Measurements from ENCODE around the gene ZXDC.

The ZXDC gene

DNA sequence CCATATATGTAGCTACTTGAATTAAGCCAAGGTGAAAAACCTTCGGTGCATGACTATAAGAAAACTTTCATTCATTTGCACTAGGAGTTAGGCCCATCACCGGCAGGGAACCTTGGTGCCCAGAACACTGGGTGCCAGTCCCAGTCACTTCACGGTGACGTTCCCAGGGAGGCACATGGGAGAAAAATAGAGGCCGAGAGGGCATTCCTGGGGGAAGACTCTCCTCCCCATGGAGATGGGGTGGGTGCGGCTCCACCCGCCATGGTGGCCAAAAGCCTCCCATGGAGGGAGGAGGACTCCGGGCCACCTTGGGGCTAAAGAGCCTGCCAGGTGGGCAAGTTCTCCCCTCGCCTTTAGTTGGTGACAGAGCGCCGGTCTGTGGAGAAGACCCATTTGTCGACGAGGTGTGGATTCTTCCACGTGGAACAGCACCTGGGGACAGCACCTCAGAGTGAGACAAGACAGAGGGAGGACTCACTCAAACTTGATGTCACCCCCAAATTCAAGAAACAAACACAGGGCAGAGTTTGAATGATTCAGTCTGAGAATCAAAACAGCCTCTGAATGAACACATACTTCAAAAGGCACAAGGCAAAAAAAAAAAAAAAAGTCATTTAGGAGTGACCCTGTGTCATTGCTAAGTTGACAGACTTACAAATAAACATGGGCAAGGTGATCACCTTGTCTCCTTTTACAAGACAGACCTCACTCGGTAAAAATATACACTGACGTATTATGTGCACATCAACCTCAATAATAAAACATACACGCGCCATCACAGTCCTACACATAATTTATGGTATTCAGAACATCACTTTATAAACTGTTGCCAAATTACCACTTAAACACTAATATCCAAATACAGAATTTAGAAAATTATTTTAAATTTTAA is 38.6 kb downstream of the ZXDC start:
- no peak for DNase-seq (ENCODE audit: low read depth in 2 of 2)

DNA sequence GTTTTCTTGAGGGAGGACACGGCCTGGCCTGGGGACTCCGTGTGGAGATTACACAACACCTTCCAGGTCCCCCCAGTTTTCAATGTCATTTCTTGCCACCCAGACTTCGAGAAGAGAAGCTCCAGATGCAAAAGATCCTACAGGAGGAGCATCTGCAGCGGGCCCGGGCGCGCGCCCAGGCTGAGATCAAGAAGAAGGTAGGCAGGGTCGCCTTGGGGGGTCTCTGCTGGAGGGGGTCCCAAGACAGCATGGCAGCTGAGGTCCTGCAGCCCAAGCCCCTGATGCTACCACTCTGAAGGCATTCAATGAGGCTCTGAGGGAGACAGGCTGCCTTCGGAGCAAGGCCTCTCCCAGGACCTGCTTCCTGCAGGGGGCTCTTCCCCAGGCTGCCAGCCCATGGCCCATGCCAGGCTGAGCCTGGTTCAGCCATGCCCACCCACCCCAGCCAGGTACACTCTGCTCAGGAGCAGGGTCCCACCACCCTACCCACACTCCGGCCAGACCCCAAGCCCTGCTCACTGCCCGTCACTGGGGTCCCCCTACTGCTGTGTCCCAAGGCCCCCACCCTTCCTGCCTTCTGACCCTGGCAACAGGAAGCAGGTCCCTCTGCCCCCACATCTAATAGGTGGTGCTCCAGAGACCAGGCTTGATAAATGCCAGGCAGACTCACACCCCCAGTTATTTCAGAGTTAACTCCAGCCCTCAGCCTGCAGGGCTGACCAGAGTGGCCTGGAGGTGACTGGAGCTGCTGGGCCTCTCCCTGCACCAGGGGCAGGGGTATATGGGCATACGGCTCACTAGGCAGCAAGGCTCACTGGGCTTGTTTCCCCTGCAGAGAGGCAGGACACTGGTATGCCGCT is 40.0 kb downstream of the ZXDC start:
- DNase-seq (ENCODE audit: low read depth in 2 of 2) = no peak

- DNase-seq (ENCODE audit: low read depth in 2 of 2) = no peak
Observed at GRCh38 chr3:126434931-126435411, 40.7 kb downstream of the ZXDC start.

DNA sequence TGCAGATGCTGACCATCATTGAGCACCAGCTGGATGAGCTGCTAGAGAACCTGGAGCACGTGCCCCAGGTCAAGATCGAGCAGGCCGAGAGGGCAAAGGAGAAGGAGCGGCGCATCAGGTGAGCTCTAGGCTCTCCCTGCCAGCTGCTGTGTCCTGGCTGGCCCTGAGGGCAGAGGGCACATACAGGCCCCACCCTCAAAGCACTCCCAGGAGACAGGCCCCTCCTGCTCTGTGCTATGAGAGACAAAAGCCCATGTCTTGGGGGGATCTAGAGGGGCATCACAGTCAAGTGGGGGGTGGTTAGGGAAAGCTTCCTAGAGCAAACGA is 41.5 kb downstream of the ZXDC start:
- no peak for DNase-seq (ENCODE audit: low read depth in 2 of 2)

- DNase-seq (ENCODE audit: low read depth in 2 of 2) = no peak
Observed at GRCh38 chr3:126433496-126434263, 42.0 kb downstream of the ZXDC start.

DNA sequence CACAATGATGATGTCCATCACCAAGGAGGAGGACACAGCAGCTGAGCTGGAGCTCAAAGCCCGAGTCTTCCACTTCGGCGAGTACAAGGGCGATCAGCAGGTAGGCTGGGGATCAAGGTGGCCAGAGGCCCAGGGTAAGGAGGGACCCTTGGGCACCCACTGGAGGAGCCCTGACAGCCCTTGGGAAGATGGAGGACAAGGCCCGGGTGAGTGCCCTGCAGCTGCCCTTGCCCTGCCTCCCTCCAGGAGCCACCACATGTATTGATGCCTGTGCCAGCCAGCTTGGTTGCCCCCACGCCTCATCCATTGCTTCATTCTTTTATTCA is 42.6 kb downstream of the ZXDC start:
- no peak for DNase-seq (ENCODE audit: low read depth in 2 of 2)

- no peak for DNase-seq (ENCODE audit: low read depth in 2 of 2)
Observed at GRCh38 chr3:126432361-126433104, 43.2 kb downstream of the ZXDC start.

DNA sequence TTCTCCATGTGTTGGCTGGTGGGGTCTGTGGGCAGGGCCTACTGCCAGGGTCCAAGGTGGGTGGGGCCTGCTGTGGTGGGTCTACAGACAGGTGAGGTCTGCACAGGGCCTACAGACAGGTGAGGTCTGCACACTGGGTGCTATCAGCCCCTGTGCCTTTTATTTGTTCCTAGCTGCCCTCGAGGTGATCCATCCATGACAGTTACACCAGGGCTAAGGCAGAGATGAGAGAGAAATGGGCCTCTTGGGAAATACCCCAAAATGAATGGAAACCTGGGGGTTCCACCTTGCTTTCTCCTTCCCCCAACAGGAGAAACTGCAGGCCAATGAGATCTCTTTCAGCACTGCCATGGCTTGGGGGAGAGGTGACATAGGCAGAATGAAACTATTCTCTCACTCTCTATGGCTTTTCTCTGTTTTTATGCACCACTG is 44.6 kb downstream of the ZXDC start:
- DNase-seq (ENCODE audit: low read depth in 2 of 2) = no peak

DNA sequence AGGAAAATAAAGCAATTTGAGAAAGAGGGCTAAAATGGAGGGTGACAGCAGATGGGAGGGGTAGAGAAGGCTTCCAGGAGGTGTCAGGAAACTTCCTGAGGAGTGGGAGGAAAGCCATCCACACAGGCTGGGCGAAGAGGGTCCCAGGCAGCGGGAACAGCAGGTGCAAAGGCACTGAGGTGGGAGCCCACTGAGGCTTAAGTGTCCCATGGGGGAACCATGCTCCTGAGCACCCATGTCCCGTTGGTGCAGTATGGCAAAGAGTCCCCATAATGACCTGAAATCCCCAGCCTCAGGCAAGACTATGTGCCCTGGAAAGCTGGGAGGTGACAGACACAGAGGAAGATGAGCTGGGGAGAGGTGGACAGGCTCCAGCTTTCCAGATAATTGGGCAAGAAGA is 50.9 kb downstream of the ZXDC start:
- DNase-seq (ENCODE audit: low read depth in 2 of 2) = no peak

DNA sequence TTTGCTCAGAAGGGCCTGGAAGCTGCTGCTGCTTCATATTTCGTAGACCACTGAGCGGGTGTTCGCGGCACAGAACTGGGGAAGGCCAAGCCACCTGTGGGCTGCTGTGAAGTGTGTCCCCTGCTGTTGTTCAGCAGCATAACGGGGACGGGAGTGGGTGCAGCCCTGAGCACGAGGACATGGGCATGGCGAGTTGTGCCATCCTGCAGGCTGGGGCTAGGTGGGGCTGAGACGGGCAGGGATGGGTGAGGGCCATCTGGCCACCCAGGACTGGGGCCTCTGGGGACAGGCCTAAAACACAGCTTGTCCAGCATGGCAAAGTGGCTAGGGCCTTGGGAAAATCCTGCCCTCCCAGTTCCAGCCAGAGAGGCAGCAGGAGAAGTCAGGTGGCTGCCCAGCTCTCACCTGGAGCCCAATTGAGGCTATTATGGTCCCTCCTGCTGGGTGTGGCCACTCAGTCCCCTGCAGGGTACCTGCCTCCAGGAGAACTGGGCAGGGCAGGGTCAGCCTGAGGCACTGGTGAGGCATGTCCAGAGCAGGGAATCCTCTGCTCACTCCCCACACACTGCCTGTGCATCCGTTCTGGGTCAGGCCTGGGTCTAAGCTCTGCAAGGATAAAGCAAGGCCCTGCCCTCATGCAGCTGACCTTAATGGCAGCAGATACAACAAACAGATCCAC is 51.5 kb downstream of the ZXDC start:
- no peak for DNase-seq (ENCODE audit: low read depth in 2 of 2)

DNA sequence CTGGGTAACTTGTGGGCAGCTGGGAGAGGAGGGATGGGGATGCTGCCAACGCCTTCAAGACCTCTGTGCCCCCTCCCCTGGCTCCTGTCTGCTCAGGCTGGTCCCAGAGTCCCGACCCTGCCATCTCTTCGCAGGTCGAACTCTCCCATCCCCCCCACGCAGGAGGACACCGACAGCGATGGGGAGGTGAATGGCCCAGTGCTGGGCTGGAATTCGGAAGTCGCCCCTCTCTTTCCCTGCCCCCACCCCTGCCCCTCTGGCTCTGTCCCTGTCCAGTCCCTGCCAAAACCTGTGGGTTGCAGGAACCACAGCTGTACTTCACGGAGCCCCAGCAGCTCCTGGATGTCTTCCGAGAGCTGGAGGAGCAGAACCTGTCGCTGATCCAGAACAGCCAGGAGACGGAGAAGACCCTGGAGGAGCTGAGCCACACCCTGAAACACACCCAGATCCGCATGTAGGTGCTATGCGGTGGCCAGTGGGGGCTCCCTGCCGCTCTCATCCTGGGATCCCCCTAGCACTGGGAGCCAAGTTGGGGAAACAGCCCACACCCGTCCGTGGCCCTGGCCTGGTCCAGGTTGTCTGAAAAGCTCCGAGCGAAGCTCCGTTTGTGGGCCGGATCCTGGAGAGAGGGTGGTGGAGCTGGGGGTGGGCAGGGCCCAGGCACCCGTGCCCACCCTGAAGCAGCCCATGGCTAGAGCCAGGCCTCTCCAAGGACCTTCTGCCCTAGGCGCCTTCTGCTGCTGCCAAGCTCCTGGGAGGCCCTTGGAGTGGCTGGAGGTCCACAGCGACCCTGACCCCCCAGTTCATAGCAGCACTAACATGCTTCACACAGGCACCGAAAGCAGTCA is 52.3 kb downstream of the ZXDC start:
- no peak for DNase-seq (ENCODE audit: low read depth in 2 of 2)

- DNase-seq (ENCODE audit: low read depth in 2 of 2) = no peak
Observed at GRCh38 chr3:126422571-126423091, 53.1 kb downstream of the ZXDC start.

DNA sequence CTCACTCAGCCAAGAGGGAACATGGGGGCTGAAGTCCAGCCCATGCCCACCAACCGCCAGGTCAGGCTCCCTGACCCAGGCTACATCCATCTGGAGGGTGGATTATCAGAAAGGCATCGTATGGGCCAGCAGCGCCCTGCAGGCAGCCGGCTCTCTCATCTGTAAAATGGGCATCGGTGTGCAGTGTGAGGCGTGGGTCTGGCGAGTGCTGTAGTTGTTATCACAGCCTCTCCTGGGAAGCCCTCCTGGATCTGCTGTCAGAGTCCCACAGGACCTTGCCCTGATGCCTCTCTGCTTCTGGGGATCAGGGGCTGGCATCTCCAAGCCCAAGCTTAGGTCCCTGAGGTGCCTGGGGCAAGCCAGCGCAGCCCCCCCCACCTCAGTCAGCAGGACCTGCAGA is 53.6 kb downstream of the ZXDC start:
- no peak for DNase-seq (ENCODE audit: low read depth in 2 of 2)

GRCh38 chr3:126421573-126422119 is 54.0 kb downstream of the ZXDC start:
- no peak for DNase-seq (ENCODE audit: low read depth in 2 of 2)

- no peak for DNase-seq (ENCODE audit: low read depth in 2 of 2)
Observed at GRCh38 chr3:126419886-126420786, 55.6 kb downstream of the ZXDC start.

- no peak for DNase-seq (ENCODE audit: low read depth in 2 of 2)
Observed at GRCh38 chr3:126419151-126419703, 56.5 kb downstream of the ZXDC start.

DNA sequence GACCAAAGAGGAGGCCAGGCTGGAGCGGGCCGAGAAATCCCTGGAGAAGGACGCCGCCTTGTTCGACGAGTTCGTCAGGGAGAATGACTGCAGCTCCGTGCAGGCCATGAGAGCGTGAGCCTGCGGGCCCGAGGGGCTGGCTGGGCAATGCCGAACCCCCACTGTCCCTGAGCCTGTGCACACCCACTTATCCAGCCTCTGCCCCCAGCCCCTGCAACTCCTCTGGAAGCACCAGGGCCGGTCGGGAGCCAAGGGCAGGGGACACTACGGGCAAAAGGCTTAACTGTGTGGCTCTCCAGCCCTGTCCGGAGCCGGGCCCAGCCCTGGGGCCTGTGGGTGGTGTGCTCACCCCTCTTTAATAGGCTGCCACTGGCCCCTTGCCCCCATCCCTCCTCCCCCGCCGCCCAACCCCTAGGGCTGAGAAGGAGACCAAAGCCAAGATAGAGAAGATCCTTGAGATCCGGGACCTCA is 57.0 kb downstream of the ZXDC start:
- no peak for DNase-seq (ENCODE audit: low read depth in 2 of 2)

- no peak for DNase-seq (ENCODE audit: low read depth in 2 of 2)
Observed at GRCh38 chr3:126417981-126418530, 57.6 kb downstream of the ZXDC start.
